ENCODE measurements around the gene CEP72. TPM values are rescaled to one million over a fixed set of nuclear protein-coding genes. Genes with fewer than 3 reads are reported as not detected.

Gene CEP72
- total RNA-seq, 1 donor from 2014 or later: 2.0 TPM

- intact Hi-C loops (cut with DNase I): no loop called here
- ATAC-seq (no peak), DNase-seq (ENCODE audit: missing footprints) (no peak)
Observed at GRCh38 chr5:646396-647201, 34.5 kb downstream of the CEP72 start.

- no peak for DNase-seq (ENCODE audit: missing footprints)
- intact Hi-C loops (cut with DNase I): no loop called here
- ATAC-seq: no peak
Observed at GRCh38 chr5:647311-647710, 35.2 kb downstream of the CEP72 start.

- intact Hi-C loops (cut with DNase I): no loop called here
- no peak for DNase-seq (ENCODE audit: missing footprints)
- ATAC-seq: no peak
Observed at GRCh38 chr5:647727-648126, 35.6 kb downstream of the CEP72 start.

GRCh38 chr5:651296-652022 lies 39.3 kb downstream of the CEP72 start:
- no peak for ATAC-seq
- intact Hi-C loops (cut with DNase I): no loop called here

GRCh38 chr5:652023-652515 lies 39.9 kb downstream of the CEP72 start:
- no peak for DNase-seq (ENCODE audit: missing footprints)
- intact Hi-C loops (cut with DNase I): no loop called here

More at GRCh38 chr5:651296-652022, 39.3 kb downstream of the CEP72 start:
- DNase-seq (ENCODE audit: missing footprints): no peak

GRCh38 chr5:652773-653350 lies 40.7 kb downstream of the CEP72 start:
- DNase-seq (ENCODE audit: missing footprints): peak; percentile 31
- ATAC-seq: no peak
- intact Hi-C loops (cut with DNase I): no loop called here

More at GRCh38 chr5:652023-652515, 39.9 kb downstream of the CEP72 start:
- ATAC-seq: no peak

GRCh38 chr5:654071-654778 lies 42.1 kb downstream of the CEP72 start:
- peak; percentile 62 for DNase-seq (ENCODE audit: missing footprints)
- no peak for ATAC-seq
- intact Hi-C loops (cut with DNase I): no loop called here

GRCh38 chr5:655406-655805 lies 43.3 kb downstream of the CEP72 start:
- intact Hi-C loops (cut with DNase I): no loop called here
- peak; percentile 28 for DNase-seq (ENCODE audit: missing footprints)
- no peak for ATAC-seq

GRCh38 chr5:657570-657969 lies 45.4 kb downstream of the CEP72 start:
- ATAC-seq (no peak), DNase-seq (ENCODE audit: missing footprints) (peak; percentile 53)
- intact Hi-C loops (cut with DNase I): no loop called here

- ATAC-seq (peak; percentile 15), DNase-seq (ENCODE audit: missing footprints) (peak; percentile 51)
- intact Hi-C loops (cut with DNase I): no loop called here
Observed at GRCh38 chr5:658103-658502, 46.0 kb downstream of the CEP72 start.

GRCh38 chr5:659496-660263 lies 47.5 kb downstream of the CEP72 start:
- ATAC-seq (no peak), DNase-seq (ENCODE audit: missing footprints) (peak; percentile 60)
- intact Hi-C loops (cut with DNase I): no loop called here

- intact Hi-C loops (cut with DNase I): no loop called here
- ATAC-seq: no peak
- peak; percentile 63 for DNase-seq (ENCODE audit: missing footprints)
Observed at GRCh38 chr5:660491-661030, 48.4 kb downstream of the CEP72 start.

GRCh38 chr5:661891-662750 lies 50.0 kb downstream of the CEP72 start:
- peak; percentile 58 for DNase-seq (ENCODE audit: missing footprints)
- no peak for ATAC-seq

GRCh38 chr5:662751-663435 lies 50.8 kb downstream of the CEP72 start:
- no peak for ATAC-seq
- DNase-seq (ENCODE audit: missing footprints): peak; percentile 56
- intact Hi-C loops (cut with DNase I): no loop called here

More at GRCh38 chr5:661891-662750, 50.0 kb downstream of the CEP72 start:
- intact Hi-C loops (cut with DNase I): no loop called here

GRCh38 chr5:663436-664342 lies 51.5 kb downstream of the CEP72 start:
- DNase-seq (ENCODE audit: missing footprints) (peak; percentile 62), ATAC-seq (no peak)
- intact Hi-C loops (cut with DNase I): no loop called here
